Measurements from ENCODE around the gene EFNA1. TPM values are rescaled to one million over a fixed set of nuclear protein-coding genes. Genes with fewer than 3 reads are reported as not detected.
A peak's percentile ranks its signal among the peaks of the same experiment; 100 is the strongest.

EFNA1 gene
- total and polyA plus RNA-seq, 2 of the 13 experiments (the other 11 are each of a cell fraction or from before 2014, with no cell fraction given), result 81.8 to 874 TPM

GRCh38 chr1:155127105-155127966 lies at the start of gene EFNA1 (continued):
- TF ChIP-seq ZNF577 (CRISPR knock-in tag; IDR thresholded peaks at IDR 0.05; ENCODE audit: borderline replicate concordance, low read depth), result no peak
- peak; percentile 84; the same call in 1 of the 2 replicates for TF ChIP-seq ZBTB3 (CRISPR knock-in tag; IDR thresholded peaks at IDR 0.05; ENCODE audit: borderline replicate concordance, low read depth)
- TF ChIP-seq HIC2 (CRISPR knock-in tag; IDR thresholded peaks at IDR 0.05; ENCODE audit: low read depth), result peak; percentile 89
- 0 out of 2 replicates have a peak, but pooled peaks have one; percentile 45 for TF ChIP-seq ZNF329 (CRISPR knock-in tag; IDR thresholded peaks at IDR 0.05; ENCODE audit: low read depth)
- TF ChIP-seq U2AF1 (optimal IDR thresholded peaks at IDR 0.05; ENCODE audit: low read depth, low read length), result no peak
- peak; percentile 78; the same call in 1 of the 2 replicates for TF ChIP-seq YEATS2 (CRISPR knock-in tag; IDR thresholded peaks at IDR 0.05; ENCODE audit: borderline replicate concordance)
- peak; percentile 84 for TF ChIP-seq HNRNPK (IDR thresholded peaks at IDR 0.05; ENCODE audit: low read depth, low read length, poor library complexity, severe bottlenecking)
- peak; percentile 74 for TF ChIP-seq PPARG (CRISPR knock-in tag; conservative IDR thresholded peaks at IDR 0.05)
- TF ChIP-seq BORCS8-MEF2B (CRISPR knock-in tag; IDR thresholded peaks at IDR 0.05), result peak; percentile 58
- TF ChIP-seq ZNF44 (CRISPR knock-in tag; IDR thresholded peaks at IDR 0.05), result 0 out of 2 replicates have a peak, but pooled peaks have one; percentile 49
- TF ChIP-seq NFATC3 (CRISPR knock-in tag; IDR thresholded peaks at IDR 0.05), result peak; percentile 29; the same call in 1 of the 2 replicates
- peak; percentile 83 for TF ChIP-seq ZBTB34 (CRISPR knock-in tag; IDR thresholded peaks at IDR 0.05)
- peak; percentile 69; the same call in 1 of the 2 replicates for TF ChIP-seq GTF2F1 (IDR thresholded peaks at IDR 0.05; ENCODE audit: low read length)
- TF ChIP-seq KDM4B (CRISPR knock-in tag; IDR thresholded peaks at IDR 0.05), result peak; percentile 84; the same call in 1 of the 2 replicates
- peak; percentile 35; the same call in 1 of the 2 replicates for TF ChIP-seq KAT8 (CRISPR knock-in tag; IDR thresholded peaks at IDR 0.05)
- TF ChIP-seq ZNF773 (CRISPR knock-in tag; IDR thresholded peaks at IDR 0.05; ENCODE audit: borderline replicate concordance), result no peak
- TF ChIP-seq ZNF101 (CRISPR knock-in tag; IDR thresholded peaks at IDR 0.05; ENCODE audit: borderline replicate concordance, low read depth), result peak; percentile 89; the same call in 1 of the 2 replicates
- TF ChIP-seq KMT2A (CRISPR knock-in tag; IDR thresholded peaks at IDR 0.05), result no peak; the same call in 1 of the 2 replicates
- no peak; the same call in 1 of the 2 replicates for TF ChIP-seq YEATS4 (CRISPR knock-in tag; IDR thresholded peaks at IDR 0.05; ENCODE audit: borderline replicate concordance)
- peak; percentile 56; the same call in 1 of the 2 replicates for TF ChIP-seq BRCA1 (CRISPR knock-in tag; IDR thresholded peaks at IDR 0.05)
- TF ChIP-seq ZNF530 (CRISPR knock-in tag; IDR thresholded peaks at IDR 0.05; ENCODE audit: low read depth), result no peak
- no peak for TF ChIP-seq NCOA5 (CRISPR knock-in tag; IDR thresholded peaks at IDR 0.05)
- no peak for TF ChIP-seq REXO4 (CRISPR knock-in tag; IDR thresholded peaks at IDR 0.05; ENCODE audit: borderline replicate concordance)
- no peak for TF ChIP-seq DNMT3B (CRISPR knock-in tag; conservative IDR thresholded peaks at IDR 0.05)
- no peak; the same call in 1 of the 2 replicates for TF ChIP-seq BATF2 (CRISPR knock-in tag; IDR thresholded peaks at IDR 0.05)
- no peak for TF ChIP-seq ZNF546 (CRISPR knock-in tag; conservative IDR thresholded peaks at IDR 0.05)
- peak; percentile 85 for TF ChIP-seq JUN (CRISPR knock-in tag; IDR thresholded peaks at IDR 0.05)

Measured in HepG2 (cell line).